EL (cell line): ENCODE results near the gene ZFR2.
"Not testable (repeated sequence)": the region's sequence is repeated elsewhere in the genome, so short reads cannot be mapped to it uniquely, and the experiment has no call there.

Experiments used
- DNase-seq: peaks from one replicate; pipeline ENCODE4 v3.0.0-alpha.2; 2016

ZFR2 gene

DNA sequence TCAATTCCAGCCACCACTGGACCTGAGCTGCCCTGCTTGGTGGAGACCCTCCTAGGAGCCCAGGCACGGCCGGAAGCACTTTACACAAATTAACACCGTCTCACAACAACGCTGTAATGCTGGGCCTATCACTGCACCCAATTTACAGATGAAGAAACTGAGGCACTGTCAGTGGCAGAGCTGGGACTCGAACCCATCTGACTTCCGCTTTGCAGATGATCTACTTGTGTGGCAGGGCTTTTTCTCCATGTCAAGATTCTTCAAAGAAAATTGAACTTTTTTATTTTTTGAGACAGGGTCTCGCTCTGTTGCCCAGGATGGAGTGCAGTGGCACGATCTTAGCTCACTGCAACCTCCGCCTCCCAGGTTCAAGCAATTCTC lies 33.8 kb downstream of the ZFR2 start:
- DNase-seq: no peak

DNA sequence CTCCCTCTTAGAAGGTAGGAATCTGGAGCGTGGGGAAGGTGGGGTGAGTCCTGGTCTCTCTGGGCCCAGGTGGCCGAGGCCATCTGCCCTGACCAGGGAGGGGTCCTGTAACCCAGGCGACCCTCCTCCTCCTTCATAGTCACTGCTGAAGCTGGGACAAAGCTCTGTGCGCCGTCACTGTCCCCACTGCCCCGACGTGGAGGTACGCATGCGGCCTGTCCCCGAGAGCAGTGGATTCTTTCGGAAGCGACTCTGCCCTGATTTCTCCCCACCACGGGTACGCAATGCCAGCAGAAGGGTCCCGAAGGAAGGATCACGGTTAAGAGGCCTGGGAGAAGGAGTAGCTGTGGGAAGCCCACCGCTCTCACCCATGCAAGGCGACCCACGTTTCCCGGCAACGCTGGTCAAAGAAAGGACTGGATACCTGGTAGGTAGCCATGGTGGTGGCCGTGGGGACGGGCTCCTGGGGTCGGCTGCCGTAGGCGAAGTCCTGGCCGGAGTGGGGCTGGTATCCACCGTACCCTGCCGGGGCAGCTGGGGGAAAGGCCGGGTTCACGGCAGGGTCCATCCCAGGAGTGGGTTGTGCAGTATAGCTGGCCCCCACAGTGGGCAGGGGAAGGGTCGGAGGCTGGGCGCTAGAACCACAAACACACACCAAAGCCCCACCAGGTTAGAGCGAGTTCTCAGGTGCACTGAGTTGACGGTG lies 34.3 kb downstream of the ZFR2 start:
- DNase-seq: no peak

GRCh38 chr19:3833578-3834348 lies 35.1 kb downstream of the ZFR2 start:
- DNase-seq: no peak

- DNase-seq: no peak
These were observed 36.8 kb downstream of the ZFR2 start for GRCh38 chr19:3832001-3832400.

DNA sequence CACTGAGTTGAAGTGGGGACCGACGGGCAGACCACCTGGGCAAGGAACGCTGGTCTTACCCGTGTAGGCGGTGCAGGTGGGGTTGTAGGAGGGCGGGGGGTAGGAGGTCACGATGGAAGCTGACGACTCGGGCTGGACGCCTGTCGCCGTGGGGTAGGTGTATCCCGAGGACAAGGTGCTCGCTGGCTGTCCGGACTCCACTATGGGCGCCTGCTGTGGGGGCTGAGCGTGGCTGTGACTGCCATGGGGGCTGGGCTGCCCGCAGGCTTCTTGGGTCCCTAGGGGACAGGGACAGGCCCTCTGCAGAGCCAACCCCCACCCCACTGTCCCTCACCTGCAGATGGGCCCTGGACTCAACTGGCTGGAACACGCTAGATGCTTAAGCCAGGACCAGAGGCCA lies 37.2 kb downstream of the ZFR2 start:
- DNase-seq: no peak

- DNase-seq: no peak
These were observed 37.9 kb downstream of the ZFR2 start for GRCh38 chr19:3830621-3831589.

GRCh38 chr19:3827306-3827705 lies 41.5 kb downstream of the ZFR2 start:
- DNase-seq: no peak

GRCh38 chr19:3826163-3826562 lies 42.7 kb downstream of the ZFR2 start:
- DNase-seq: no peak

- DNase-seq: no peak
These were observed 43.4 kb downstream of the ZFR2 start for GRCh38 chr19:3825286-3825956.

GRCh38 chr19:3823350-3823713 lies 45.5 kb downstream of the ZFR2 start:
- DNase-seq: no peak

DNA sequence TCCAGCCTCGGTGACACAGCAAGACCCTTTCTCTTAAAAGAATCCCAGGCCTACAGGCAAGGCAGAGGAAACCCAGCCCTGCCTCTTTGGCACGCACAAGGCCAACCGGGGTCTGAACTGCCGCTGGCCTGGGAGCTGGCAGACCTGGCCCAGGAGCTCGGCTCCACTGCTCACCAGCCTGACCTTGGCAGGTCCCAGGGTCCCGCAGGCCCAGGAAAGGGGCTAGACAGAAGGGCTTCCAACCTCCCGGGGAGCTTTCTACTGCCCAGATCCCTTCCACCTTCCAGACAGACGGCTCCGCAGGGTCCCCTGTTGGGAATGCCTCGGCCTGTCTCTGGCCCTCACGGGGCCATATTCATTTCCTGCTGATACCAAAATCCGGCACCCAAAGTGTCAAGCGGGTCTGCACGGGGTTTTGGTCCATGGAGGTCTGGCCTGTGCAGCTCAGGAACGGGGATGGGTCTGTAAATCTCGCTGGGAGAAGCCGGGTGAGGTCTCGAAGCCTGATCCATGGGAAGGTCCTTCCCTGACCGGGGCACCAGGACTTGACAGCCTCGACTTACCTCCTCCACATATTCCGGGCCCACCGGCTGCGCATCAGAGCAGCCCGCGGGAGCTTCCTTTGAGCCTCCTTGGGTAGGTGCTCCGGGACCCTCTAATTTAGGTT lies 46.0 kb downstream of the ZFR2 start:
- no peak for DNase-seq

GRCh38 chr19:3821857-3822364 lies 46.9 kb downstream of the ZFR2 start:
- DNase-seq: peak; percentile 37

DNA sequence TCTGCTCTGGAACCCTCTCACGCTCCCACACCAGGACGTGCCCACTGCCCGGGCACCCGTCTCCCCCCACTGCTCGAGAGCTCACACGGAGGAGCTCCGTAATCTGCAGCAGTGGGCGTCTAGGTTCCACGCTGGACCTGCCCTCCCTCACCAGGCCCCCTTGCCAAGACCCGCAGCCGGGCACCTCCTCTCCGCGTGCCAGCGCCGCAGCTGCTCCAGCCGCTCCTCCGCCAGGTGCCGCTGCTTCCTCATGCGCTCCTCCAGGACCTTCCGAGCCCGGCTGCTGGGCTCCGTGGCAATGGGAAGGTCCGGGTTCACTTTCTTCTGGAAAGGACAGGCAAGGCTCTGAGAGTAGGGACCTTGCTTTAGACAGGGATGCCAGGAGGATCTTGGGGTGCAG lies 47.7 kb downstream of the ZFR2 start:
- DNase-seq: no peak

- no peak for DNase-seq
These were observed 48.8 kb downstream of the ZFR2 start for GRCh38 chr19:3819989-3820388.

DNA sequence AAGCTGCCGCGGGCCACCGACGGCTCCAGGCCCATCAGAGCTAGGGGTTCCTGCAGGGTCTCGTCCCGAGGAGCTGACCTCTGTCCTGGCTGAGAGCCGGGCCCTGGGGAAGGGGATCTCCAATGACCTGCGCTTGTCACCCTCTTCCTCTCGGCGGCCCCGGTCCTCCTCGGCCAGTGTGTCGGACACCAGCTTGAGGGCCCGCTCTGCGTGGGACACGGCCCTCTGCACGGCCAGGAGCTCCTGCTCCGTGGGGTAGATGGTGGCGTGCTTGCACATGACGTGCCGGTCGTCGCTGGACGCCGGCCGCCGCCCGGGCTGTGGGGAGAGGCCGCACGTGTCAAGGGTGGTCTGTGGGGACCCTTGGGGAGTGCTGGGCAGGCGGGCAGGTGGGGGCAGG lies 49.9 kb downstream of the ZFR2 start:
- DNase-seq: no peak

DNA sequence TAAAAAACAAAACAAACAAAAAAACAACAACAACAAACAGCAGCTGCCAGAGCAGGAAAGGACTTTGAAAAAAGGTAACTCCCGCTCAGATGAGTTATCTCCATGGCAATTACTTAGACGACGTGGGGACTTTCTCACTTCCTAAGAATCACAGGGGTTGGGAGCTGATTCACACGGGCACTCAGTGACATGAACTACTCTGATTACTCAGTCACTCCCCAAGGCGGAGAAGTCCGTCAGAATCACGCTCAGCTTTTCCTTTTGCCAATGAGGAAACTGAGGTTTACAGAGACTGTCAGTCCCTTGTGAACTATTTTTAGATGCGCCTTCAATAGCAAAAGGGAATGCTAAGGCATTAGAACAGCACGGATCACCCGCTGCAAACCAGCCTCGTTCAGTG lies 50.4 kb downstream of the ZFR2 start:
- DNase-seq: peak; percentile 48

DNA sequence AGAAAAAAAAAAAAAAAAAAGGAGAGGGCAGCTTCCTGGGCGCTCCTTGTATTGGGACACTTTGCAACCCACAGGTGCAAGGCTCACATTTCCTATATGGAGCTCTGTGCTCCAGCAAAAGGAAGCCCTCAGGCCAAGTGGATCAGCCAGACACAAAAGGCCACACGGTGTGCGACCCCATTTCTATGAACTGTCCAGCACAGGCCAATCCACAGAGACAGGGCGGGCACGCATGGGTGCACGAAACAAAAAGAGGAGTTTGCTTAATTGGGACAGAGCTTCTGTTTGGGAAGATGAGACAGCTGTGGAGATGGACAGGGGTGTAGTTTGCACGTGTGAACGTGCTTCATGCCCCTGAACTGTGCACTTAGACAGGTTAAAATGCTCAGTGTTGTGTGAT lies 51.1 kb downstream of the ZFR2 start:
- DNase-seq: no peak

GRCh38 chr19:3816566-3817218 lies 52.1 kb downstream of the ZFR2 start:
- no peak for DNase-seq

- DNase-seq: not testable (repeated sequence)
These were observed 52.7 kb downstream of the ZFR2 start for GRCh38 chr19:3816148-3816547.

DNA sequence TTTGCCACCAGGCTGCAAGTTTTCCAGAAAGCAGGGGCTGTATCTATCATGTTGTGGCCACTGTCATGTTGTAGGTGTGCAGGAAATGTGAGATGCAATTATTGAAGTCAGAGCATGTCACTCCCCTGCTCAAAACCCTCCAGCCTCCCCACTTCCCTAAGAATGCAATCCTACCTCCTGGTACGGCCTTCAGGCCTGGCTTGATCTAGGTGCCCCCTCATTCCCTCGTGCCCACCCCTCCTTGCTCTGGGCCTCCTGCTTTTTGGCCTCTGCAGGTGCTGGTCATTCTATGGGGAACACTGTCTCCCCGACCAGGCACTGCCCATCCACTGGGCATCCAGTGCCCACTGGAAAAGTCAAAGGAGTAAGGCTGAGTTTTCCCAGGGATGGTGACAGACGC lies 54.2 kb downstream of the ZFR2 start:
- DNase-seq: no peak
